GM19035 (cell line): ENCODE measurements around the gene TRERF1.
"Not testable (repeated sequence)": the region's sequence is repeated elsewhere in the genome, so short reads cannot be mapped to it uniquely, and the experiment has no call there.

ENCODE experiments used
- ATAC-seq: cut with Tn5 transposase; IDR thresholded peaks from one replicate; pipeline ENCODE4 v1.9.1; 2021; ENCODE audit not compliant: unreplicated experiment

Gene TRERF1

DNA sequence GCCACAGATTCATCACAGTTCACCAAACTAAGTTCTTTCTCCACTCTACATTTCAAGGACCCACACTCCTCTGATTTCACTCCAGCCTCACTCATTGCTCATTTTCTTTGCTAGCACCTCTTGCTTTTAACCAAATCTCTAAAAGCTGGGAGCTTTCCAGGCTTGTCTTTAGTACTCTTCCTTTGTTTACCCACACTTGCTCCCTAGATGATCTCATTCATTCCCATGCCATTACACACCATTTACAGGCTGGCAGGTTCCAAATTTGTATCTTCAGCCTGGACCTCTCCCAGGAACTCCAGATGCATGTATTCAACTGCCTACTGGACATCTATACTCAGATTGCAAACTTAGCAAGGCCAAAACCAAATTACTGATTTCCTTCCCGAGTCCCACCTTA is 251.7 kb downstream of the TRERF1 start:
- no peak for ATAC-seq

DNA sequence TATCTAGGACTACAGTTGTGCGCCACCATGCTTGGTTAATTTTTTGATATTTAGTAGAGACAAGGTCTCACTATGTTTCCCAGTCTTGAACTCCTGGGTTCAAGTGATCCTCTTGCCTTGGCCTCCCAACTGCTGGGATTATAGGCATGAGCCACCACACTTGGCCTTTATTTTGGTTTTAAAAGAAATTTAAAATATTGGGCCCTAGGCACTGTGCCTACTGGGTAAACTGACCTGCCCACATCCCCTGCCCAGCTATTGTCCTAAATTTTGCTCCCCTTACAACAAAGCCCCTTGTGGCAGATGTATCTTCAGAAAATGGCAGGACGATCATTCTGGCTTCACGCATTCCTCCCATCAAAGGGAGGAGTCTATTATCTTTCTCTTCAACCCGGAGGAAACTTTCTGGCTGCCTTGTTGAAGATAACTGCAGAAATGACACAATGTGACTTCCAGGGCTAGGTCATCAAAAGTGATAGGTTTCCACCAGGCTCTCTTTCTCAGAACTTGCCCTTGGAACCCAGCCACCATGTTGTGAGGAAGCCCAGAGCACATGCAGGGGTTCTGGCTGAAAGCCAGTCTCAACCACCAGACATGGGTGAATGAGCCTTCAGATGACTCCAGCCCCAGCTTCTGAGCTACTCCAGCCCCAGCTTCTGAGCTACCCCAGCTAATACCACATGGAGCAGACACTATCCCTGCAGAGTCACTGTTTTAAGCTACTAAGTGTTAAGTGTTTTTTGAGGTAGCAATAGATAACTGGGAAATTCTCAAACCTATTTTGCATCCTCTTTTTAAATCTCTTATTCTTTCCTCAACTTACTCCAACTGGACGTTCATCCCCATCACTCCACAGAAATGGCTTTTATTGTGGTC is 252.4 kb downstream of the TRERF1 start:
- no peak for ATAC-seq

DNA sequence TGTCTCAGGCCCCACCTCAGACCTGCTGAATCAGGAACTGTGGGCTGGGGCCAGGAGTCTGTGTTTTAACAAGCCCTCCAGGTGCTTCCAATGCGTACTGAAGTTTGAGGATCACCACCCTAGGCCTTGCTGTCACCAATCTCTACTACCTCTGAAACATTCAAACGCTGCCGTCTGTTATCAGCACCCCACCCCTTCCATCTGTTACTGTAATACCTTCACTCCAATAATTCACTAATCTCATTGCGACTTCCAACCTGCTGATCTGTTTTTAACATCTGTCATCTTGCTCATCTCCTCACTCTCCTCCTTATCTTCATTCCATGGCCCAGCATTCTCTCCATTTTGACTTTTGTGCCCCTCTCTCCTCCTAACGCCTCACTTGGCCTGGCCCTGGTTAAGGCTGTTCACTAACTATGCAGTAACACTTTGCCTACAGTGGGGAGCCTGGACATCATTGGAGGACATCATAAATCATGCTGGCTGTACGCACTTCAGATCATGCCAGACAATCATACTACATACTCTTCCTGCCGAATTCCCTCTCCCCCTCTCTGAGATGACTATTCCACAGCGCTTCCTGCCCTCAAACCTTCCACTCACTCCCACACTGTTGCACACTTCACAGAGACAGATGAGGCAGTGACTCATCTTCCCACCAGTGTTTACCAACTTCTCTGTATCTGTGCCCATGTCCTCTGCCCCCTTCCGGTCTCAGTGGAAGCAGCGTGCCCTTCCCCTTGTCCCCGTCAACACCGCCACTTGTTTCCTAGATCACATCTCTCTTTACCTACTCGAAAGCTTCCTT is 254.0 kb downstream of the TRERF1 start:
- no peak for ATAC-seq

DNA sequence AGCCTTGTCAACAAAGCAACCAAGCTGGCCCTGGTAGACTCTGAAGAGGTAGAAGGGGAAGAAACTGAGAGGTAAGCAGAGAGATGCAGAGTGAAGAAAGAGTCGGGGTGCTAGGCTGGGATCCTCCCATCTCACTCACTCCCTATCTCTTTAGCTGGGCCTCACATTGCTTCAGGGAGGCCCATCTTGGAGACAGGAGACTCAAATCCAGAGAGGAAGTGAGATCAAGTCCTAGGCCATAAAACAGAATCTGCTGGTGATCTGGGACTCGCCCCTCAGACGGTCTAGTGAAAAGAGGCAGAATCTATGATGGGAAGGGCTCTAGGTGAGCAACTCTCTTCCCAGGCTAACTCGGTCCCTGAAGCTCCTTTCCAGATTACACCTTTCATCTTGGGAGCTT is 256.3 kb downstream of the TRERF1 start:
- no peak for ATAC-seq

DNA sequence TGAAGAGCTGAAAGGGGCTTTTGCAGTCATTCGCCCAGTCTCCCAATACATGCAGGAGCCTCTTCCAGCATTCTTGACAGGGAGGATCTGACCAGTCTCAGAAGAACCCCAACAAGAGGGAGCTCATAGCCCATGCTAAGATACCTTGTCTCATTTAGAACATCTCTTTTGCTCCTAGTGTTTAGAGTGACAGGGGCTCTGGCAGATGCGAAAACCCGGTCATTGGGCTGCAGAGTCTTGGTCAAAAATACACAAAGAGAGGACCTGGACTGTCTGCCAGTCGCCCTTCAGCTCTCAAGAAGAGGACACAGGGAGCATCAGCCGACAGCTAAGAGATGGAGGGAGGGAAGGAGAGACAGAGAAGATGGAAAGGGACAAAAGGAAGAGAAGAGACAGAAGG is 257.7 kb downstream of the TRERF1 start:
- ATAC-seq = no peak

DNA sequence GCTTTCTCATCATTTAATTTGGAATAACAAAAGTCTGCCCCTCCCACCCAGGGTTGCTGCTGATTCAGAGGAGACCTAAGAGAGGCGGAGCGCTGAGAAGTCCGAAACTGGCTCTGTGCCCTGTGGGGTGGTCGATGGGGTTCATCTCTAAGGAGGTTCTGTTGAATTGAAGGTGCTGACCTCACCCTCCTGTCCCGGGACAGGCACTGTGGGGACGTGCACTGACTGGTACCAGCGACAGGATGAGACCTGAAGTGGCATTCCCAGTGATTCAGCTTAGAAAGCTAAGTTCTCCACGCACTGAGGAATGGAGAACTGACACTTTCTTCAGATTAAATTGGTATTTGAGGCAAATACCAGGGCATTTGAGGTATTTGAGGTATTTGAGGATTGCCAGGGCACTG is 258.2 kb downstream of the TRERF1 start:
- no peak for ATAC-seq

DNA sequence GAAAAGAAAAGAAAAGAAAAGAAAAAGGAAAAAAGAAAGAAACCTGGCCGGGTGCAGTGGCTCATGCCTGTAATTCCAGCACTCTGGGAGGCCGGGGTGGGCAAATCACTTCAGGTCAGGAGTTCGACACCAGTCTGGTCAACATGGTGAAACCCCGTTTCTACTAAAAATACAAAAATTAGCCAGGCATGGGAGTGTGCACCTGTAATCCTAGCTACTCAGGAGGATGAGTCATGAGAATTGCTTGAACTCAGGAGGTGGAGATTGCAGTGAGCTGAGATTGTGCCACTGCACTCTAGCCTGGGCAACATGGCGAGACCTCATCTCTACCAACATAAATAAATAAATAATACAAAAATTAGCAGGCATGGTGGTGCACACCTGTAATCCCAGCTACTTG is 259.3 kb downstream of the TRERF1 start:
- ATAC-seq = not testable (repeated sequence)

DNA sequence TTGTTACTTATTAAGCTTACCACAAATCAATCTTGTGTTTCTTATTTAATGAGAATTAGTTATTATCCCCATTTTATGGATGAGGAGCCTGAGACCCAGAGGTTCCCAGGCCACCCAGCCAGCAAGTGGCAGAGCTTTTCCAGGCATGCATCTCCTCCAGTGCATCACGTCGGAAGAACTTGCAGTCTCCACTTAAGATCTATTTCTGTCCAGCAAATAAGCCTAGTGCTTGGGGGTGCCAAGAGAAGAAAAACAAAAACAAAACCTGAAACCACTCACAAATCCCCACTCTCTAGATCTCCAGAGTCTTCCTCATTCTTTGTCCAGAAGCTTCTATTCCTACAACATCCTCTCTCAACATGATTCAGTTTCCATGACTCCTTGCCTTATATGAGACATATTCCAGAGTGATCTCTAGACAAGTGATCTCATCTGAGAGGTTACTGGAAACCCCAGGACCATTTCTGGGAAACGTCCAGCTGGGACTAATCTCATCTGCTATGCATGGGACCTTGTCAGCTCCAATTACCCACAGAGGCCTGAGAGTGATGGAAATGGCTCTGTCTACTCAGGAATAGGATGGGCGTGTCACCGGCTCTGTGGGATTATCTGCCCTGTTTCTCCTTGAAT is 261.1 kb downstream of the TRERF1 start:
- ATAC-seq = no peak

DNA sequence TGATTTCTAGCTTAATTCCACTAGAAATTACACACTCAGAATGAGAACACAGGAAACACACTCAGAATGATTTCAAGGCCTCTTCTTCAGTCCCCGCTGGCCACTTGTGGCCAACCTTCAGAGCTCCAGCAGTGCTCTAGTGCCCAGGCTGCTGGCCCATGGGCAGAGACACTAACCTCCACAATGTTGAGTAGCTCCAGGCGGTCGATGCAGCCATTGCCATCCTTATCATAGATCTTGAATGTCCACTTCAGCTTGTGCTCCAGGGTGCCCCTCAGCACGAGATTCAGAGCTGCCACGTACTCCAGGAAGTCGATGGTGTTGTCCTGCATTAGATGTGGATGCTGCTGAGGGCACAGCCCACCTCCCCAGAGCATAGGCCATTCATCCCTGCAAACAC is 263.3 kb downstream of the TRERF1 start:
- ATAC-seq = no peak

DNA sequence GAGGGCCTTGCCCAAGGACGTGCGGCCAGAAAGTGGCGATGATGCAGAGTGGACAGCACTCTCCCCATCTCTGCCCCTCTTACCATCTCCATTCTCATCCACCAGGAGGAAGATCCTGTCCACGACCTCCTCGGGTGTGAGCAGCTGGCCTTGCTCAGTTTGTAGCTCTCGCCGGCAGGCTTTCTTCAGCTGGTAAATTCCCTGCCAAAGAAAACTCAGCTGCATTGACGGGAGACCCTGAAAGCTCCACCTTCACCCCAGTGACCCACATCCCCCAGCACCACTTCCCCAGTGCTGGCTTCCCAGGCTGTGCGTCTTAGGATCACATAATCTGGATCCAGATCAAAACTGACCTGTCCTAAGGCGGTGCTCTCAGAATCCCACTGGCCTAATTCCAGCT is 266.1 kb downstream of the TRERF1 start:
- no peak for ATAC-seq

DNA sequence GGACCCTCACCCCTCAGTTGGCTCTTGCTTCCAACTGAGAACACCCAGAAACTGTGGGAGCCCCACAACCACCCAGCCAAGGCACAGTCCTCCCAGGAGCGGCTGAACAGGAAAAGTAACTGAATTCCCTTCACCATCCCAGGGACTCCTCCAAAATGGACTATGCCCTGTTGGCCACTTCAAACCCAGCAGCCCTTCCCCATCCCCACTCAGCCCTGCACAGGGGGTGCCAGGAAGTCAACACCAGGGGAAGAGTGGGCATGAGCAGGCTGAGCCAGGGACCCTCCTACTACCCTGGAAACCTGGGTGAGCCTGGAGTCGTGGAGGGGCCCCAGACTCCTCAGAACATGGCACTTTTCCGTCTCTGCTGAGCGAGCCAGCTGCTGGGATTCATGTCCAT is 267.3 kb downstream of the TRERF1 start:
- no peak for ATAC-seq

DNA sequence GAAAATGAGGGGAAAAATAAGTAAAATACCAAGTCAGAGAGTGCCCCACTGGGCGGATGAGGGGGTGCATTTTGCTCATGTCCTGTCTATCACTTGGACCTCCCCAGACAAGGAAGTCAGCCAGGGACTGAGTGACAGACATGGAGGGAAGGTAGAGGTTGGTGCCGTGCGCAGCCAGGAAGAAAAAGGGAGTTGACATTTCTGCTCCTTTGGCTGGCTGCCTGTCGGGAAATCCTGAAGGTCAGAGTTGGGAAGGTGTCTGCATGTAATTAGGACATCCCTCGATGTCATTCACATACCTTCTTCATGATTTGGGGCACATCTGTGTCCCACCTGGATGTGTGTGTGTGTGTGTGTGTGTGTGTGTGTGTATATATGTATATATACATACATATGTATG is 269.6 kb downstream of the TRERF1 start:
- no peak for ATAC-seq

DNA sequence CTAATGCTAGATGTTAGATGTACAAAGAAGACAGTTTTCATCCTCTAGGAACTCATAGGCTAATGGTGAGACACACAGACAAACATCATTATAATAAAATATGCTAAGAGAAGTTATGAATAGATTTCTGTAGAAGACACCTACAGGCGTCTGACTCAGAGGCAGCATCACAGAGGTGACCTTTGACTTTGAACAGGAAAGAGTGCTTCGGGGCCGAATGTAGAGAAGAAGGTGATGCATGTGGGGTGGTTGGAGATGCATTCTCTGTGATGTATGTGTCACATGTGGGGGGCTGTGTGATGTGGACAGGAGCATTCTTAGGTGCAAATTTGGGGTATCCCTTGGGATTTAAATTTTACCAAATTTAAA is 271.8 kb downstream of the TRERF1 start:
- no peak for ATAC-seq

DNA sequence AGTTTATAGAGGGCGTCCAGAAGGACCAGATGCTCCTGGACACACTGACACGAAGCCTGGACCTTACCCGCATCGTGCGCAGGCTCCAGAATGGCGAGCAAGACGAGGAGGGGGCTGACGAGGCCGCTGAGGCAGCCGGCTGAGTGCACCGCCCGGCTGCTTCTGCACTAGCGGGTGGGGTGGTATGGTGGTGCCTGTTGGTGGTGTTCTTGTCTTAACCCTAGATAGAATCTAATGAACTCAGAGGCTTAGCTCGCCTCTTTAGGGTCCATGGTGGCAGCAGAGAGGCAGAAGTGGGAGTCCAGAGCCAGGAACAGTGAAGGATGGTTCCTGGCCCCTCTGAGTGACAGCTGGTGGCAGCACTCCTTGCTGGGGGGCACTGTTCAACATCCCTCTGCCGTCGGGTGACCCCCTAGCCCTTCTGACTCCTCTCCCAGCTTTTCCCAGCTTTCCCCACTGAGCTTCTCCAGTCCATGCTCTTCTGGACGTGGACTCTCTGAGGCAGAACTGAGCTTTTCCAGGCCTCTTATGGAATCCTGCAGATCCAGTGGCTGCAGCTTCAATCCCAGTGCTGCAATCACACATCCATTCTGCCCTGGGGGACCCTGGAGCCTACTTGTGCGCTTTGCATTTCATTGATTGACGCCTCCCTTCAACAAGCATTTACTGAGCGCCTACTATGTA is 272.3 kb downstream of the TRERF1 start:
- no peak for ATAC-seq

DNA sequence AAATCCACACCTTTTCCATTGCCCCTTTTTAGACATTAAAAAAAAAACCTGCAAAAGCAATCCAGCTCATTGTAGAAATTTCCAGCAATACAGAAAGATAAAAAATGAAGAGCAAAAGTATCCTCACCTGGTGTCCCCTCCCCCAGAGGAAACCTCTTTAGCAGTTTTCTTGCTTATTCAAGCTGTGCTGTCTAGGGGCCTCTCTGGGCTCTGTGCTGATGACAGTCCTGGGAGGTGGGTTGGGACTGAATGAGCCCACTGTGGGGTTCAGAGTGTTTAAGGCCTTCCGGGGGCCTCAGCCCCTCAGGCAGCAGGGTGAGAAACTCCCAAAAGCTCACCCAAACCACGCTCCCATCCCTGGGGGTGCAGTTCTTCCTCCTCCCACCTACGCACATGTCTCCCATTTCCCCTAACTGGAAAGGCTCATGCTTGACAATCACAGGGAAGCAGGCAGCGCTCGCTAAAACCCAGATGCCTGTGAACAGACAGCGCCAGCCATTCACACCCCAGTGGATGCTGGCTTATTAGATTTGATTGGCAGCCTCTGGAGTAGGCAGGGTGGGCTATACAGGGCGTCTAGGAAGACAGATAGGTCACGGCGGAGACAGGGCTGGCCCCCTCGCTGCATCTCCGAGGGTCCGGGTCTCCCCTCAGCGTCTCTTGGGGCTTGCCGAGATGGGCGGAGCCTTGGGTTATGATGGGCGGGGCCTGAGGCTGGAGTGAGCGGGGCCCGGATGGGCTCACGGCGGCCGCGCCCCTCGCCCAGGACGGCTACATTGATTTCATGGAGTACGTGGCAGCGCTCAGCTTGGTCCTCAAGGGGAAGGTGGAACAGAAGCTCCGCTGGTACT is 274.0 kb downstream of the TRERF1 start:
- ATAC-seq = no peak

DNA sequence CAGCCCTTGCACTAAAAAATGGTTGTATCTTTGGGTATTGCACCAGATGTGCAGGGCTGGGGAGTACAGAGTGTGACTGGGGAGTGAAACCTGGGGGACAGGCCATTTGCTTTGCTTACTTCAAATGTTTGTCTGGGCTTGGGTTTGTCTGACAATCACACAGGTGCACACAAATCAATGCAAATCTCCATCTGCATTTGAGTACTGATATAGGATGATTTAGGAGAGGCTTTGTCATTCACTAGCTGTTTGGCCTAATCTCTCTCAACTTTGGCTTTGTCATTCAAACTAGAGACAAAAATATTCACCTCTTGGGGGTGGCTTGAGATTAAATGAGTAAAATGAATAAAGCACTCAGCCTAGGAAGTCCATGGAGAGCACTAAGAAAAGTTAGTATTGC is 274.7 kb downstream of the TRERF1 start:
- ATAC-seq = no peak

DNA sequence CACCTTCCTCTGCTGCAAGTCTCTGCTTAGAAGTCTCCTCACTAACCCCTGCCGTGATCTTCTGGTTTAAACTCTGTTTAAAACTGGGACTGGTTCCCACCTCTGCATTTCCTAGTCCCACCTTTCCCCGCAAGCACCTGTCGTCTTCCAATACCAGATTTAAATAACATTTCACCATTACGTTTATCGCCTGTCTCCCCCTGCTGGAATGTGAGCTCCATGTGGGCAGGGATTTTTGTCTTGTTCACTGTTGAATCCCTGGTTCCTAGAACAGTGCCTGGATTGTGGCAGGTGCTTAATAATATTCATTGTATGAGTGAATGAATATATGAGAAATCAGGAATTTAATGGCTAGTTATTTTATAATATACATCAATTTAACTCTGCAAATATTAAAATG is 275.9 kb downstream of the TRERF1 start:
- no peak for ATAC-seq
